Effector CD4-positive, alpha-beta T cell (primary cell): ENCODE measurements around the gene FBP1.
"Not testable (repeated sequence)": the region's sequence is repeated elsewhere in the genome, so short reads cannot be mapped to it uniquely, and the experiment has no call there.

Source experiments
- DNase-seq: peaks from one replicate; pipeline ENCODE4 v3.0.0-alpha.2; 2020

Gene FBP1

GRCh38 chr9:94568250-94568889, 70.9 kb downstream of the FBP1 start:
- no peak for DNase-seq

- no peak for DNase-seq
These were observed 72.0 kb downstream of the FBP1 start for GRCh38 chr9:94567271-94567670.

DNA sequence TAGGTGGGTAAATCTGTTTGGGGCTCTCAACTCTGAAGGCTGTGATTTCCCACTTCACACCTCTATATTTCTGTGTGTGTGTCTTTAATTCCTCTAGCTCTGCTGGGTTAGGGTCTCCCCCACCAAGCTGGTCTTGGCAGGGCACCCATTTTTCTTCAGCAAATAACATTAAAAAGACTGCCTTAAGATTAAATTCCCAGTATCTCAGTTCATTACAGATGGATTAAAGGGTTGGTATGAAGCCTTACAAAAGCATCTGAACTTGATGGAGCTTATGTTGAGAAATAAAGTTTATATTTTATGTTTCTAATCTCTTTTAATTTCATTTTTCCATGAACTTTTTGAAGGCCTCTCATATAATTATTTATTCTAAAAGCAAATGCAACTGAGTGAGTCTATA, 72.8 kb downstream of the FBP1 start:
- DNase-seq: no peak

- DNase-seq: not testable (repeated sequence)
These were observed 75.0 kb downstream of the FBP1 start for GRCh38 chr9:94564279-94564678.

- DNase-seq: no peak
These were observed 75.8 kb downstream of the FBP1 start for GRCh38 chr9:94563548-94563947.

DNA sequence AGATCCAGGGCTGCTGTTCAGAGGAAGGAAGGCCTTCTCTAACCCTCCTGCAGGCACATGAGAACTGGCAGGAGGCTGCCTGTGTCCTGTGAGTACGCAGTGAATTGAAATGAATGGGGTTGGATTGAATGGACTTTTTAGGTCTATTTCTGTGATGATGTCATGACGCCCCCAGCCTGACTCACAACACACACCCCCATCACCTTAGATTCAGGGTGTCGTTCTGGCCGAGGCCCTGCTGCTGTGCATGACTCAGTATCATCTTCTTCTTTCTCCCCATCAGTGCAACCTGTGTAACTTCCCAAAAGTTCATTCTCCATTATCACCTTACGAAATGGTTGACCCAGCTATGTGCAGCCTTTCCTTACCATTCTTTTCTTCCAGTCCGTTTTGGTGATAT, 79.1 kb downstream of the FBP1 start:
- no peak for DNase-seq

- DNase-seq: no peak
These were observed 81.9 kb downstream of the FBP1 start for GRCh38 chr9:94557376-94557775.

- no peak for DNase-seq
These were observed 84.6 kb downstream of the FBP1 start, which contains the start of gene PCAT7 for GRCh38 chr9:94554439-94555331. PCAT7 (plus strand) TSS chr9:94555083.

- no peak for DNase-seq
These were observed 85.3 kb downstream of the FBP1 start for GRCh38 chr9:94554078-94554438.
